Measurements from ENCODE around the gene MYO5B. TPM values are rescaled to one million over a fixed set of nuclear protein-coding genes. Genes with fewer than 3 reads are reported as not detected.

Gene MYO5B
- total and polyA plus RNA-seq, 9 of the 15 experiments (the other 6 are each of a cell fraction or from before 2014, with no cell fraction given): 0.07 to 0.42 (median 0.28) TPM

- Histone ChIP-seq H3K4me3 (no peak overlapping the region), H3K27me3 (ENCODE audit: control insufficient read depth in 2 of 2, insufficient read depth in 2 of 2, low read length in 2 of 2) (peaks cover 0 to 17% of the 10 kb centered on the region in 2 experiments; a peak in 3 of 5 replicates), H4K20me1 (replicated peaks; ENCODE audit: control insufficient read depth, insufficient read depth, low read length) (no peaks in the 10 kb centered on the region), H3K9me1 (ENCODE audit: control insufficient read depth, insufficient read depth, low read length) (no peaks in the 10 kb centered on the region), H3K9me3 (replicated peaks; ENCODE audit: control insufficient read depth, insufficient read depth, low read depth, low read length) (no peaks in the 10 kb centered on the region), H3K27ac (ENCODE audit: extremely low read depth, low read depth, low read length) (no peak overlapping the region), H3K4me2 (ENCODE audit: insufficient read depth, low read length) (no peak overlapping the region), H3K4me1 (replicated peaks in 1 of 2; ENCODE audit: control insufficient read depth in 2 of 2, insufficient read depth in 2 of 2, low read length in 2 of 2) (no peaks in the 10 kb centered on the region), H2AFZ (ENCODE audit: low read depth, low read length) (no peak overlapping the region), H3K36me3 (ENCODE audit: control insufficient read depth, insufficient read depth, low read length) (no peaks in the 10 kb centered on the region), H3K79me2 (ENCODE audit: control insufficient read depth, insufficient read depth, low read length) (no peaks in the 10 kb centered on the region), H3K9ac (ENCODE audit: insufficient read depth in 1 of 2, low read depth in 2 of 2, low read length in 2 of 2) (no peak overlapping the region)
- FAIRE-seq: no peak
- BruUV-seq (replicated peaks): no TSS peak
- intact Hi-C loops (cut with micrococcal nuclease): no loop called here
- DNase-seq (ENCODE audit: extremely low read depth in 1 of 4, low spot score in 3 of 4): no peak
- TF ChIP-seq CTCFL (IDR thresholded peaks at IDR 0.05; ENCODE audit: borderline replicate concordance, insufficient read depth, low read depth, low read length, poor library complexity, severe bottlenecking) (no peak), JUNB (CRISPR knock-in tag; conservative IDR thresholded peaks at IDR 0.05) (no peak), ZNF445 (CRISPR knock-in tag; IDR thresholded peaks at IDR 0.05; ENCODE audit: low read depth) (no peak), ZNF316 (IDR thresholded peaks at IDR 0.05) (0 out of 2 replicates have a peak, but pooled peaks have one; percentile 3)
- in situ Hi-C loops (cut with MboI): no loop called here
- no peak for ATAC-seq
- WGBS (ENCODE audit: insufficient coverage, low coverage, missing lambda C conversion rate): 3% methylated on average over 5 of the region's 6 CpGs
- ChIA-PET CTCF (ENCODE audit: low intra/inter-chr PET ratio) (no interaction called here), POLR2A (interaction anchor here (0.6 to 1.2 kb wide), 2 partner anchors 67 to 110 kb away, joined by 3 to 6 read pairs; no protein-coding TSS in a partner anchor)
These were observed 350.9 kb downstream of the MYO5B start for GRCh38 chr18:49843778-49844625.
